Thymus (tissue), 11 donors: Measurements from ENCODE around the gene PNRC1. TPM values are rescaled to one million over a fixed set of nuclear protein-coding genes. Genes with fewer than 3 reads are reported as not detected.
"Not testable (repeated sequence)": the region's sequence is repeated elsewhere in the genome, so short reads cannot be mapped to it uniquely, and the experiment has no call there.

Experiments
- DNase-seq, 9 donors: peaks; one replicate each; pipeline ENCODE4 v3.0.0-alpha.2; 2013; ENCODE audit warnings: low spot score in 9 of 9, low read depth in 6 of 9, missing footprints in 1 of 9
- H3K27ac ChIP-seq, 2 donors: one replicate each; pipeline ENCODE4 v1.5.1; 2013; ENCODE audit warnings: control low read depth in 1 of 2, low read depth in 1 of 2, low read length in 1 of 2, mild to moderate bottlenecking in 1 of 2, moderate library complexity in 1 of 2
- H3K27me3 ChIP-seq, 2 donors: one replicate each; pipeline ENCODE4 v1.5.1; 2013; ENCODE audit warnings: low read length in 1 of 2; ENCODE audit not compliant: control insufficient read depth in 2 of 2, insufficient read depth in 1 of 2
- H3K36me3 ChIP-seq, 2 donors: one replicate each; pipeline ENCODE4 v1.5.1; 2013; ENCODE audit warnings: low read length in 1 of 2, mild to moderate bottlenecking in 1 of 2, moderate library complexity in 1 of 2; ENCODE audit not compliant: control insufficient read depth in 2 of 2, insufficient read depth in 2 of 2
- H3K4me1 ChIP-seq, 2 donors: one replicate each; pipeline ENCODE4 v1.5.1; 2013; ENCODE audit warnings: low read length in 2 of 2; ENCODE audit not compliant: control insufficient read depth in 2 of 2, insufficient read depth in 2 of 2
- H3K4me3 ChIP-seq, 2 donors: one replicate each; pipeline ENCODE4 v1.5.1; 2013; ENCODE audit warnings: low read length in 2 of 2, control low read depth in 1 of 2, mild to moderate bottlenecking in 1 of 2
- H3K9me3 ChIP-seq, 2 donors: one replicate each; pipeline ENCODE4 v1.5.1; 2013; ENCODE audit warnings: low read length in 1 of 2, mild to moderate bottlenecking in 1 of 2; ENCODE audit not compliant: control insufficient read depth in 2 of 2, insufficient read depth in 1 of 2
- WGBS: extraction: QIAGEN DNeasy Blood & Tissue Kit; methylation state at CpG from one replicate; pipeline ENCODE4 v1.1.7; 2013; 5-methylcytosine and 5-hydroxymethylcytosine counted together
- polyA plus RNA-seq: library from polyadenylated mRNA; stranded (reverse); fragments of 200-250 nt; gene quantifications from one replicate; pipeline ENCODE4 v1.2.3, GENCODE V29; 2013
- total RNA-seq: library from RNA; stranded (reverse); fragments of 120-200 nt; gene quantifications from one replicate; pipeline ENCODE4 v1.2.4, GENCODE V29; 2013
- donor health status: healthy.

PNRC1 gene
- total and polyA plus RNA-seq, 2 donors: 114 to 230 TPM

GRCh38 chr6:89037901-89038293, 42.7 kb upstream of the PNRC1 start:
- not testable (repeated sequence) for H3K4me3 ChIP-seq, H3K27me3 ChIP-seq, H3K27ac ChIP-seq, H3K36me3 ChIP-seq, DNase-seq
- Histone ChIP-seq H3K9me3 (peaks cover 0 to 14% of the 10 kb centered on the region in 2 donors), H3K4me1 (peaks cover 0 to 11% of the 10 kb centered on the region in 2 donors)

- H3K27me3 ChIP-seq: no peaks in the 10 kb centered on the region
- peaks cover 0 to 5% of the 10 kb centered on the region in 2 donors for H3K9me3 ChIP-seq
- H3K4me3 ChIP-seq: no peak overlapping the region
- WGBS: 97% methylated on average over 3 of the region's 3 CpGs
- H3K27ac ChIP-seq: no peak overlapping the region
- H3K36me3 ChIP-seq: no peaks in the 10 kb centered on the region
- no peak for DNase-seq
- peaks cover 0 to 5% of the 10 kb centered on the region in 2 donors for H3K4me1 ChIP-seq
Observed at GRCh38 chr6:89042664-89043063, 37.9 kb upstream of the PNRC1 start.

- H3K36me3 ChIP-seq: no peaks in the 10 kb centered on the region
- H3K4me1 ChIP-seq: peaks cover 0 to 5% of the 10 kb centered on the region in 2 donors
- H3K9me3 ChIP-seq: no peaks in the 10 kb centered on the region
- no peak for DNase-seq
- WGBS: 94% methylated on average over 8 of the region's 8 CpGs
- no peak overlapping the region for H3K4me3 ChIP-seq
- no peaks in the 10 kb centered on the region for H3K27me3 ChIP-seq
- no peak overlapping the region for H3K27ac ChIP-seq
Observed at GRCh38 chr6:89044328-89045010, 36.1 kb upstream of the PNRC1 start.

- DNase-seq: peak in 1 of 9 donors; percentile 16
- 30% methylated on average over 4 of the region's 4 CpGs for WGBS
- H3K9me3 ChIP-seq: no peaks in the 10 kb centered on the region
- H3K36me3 ChIP-seq: no peaks in the 10 kb centered on the region
- peak overlapping the region in 1 of 2 donors; percentile 9 for H3K27ac ChIP-seq
- H3K27me3 ChIP-seq: no peaks in the 10 kb centered on the region
- peaks cover 0 to 5% of the 10 kb centered on the region in 2 donors for H3K4me1 ChIP-seq
- H3K4me3 ChIP-seq: no peak overlapping the region
Observed at GRCh38 chr6:89045011-89045387, 35.6 kb upstream of the PNRC1 start.

- Histone ChIP-seq H3K4me3 (no peak overlapping the region), H3K27me3 (no peaks in the 10 kb centered on the region), H3K36me3 (no peaks in the 10 kb centered on the region), H3K27ac (no peak overlapping the region), H3K9me3 (no peaks in the 10 kb centered on the region), H3K4me1 (peaks cover 0 to 5% of the 10 kb centered on the region in 2 donors)
- 95% methylated on average over 5 of the region's 5 CpGs for WGBS
- no peak for DNase-seq
Observed at GRCh38 chr6:89045576-89045975, 35.0 kb upstream of the PNRC1 start.

- Histone ChIP-seq H3K27me3 (no peaks in the 10 kb centered on the region), H3K4me3 (no peak overlapping the region), H3K36me3 (no peaks in the 10 kb centered on the region), H3K4me1 (peaks cover 0 to 5% of the 10 kb centered on the region in 2 donors), H3K27ac (no peak overlapping the region), H3K9me3 (no peaks in the 10 kb centered on the region)
- DNase-seq: no peak
- 94% methylated on average over 4 of the region's 4 CpGs for WGBS
Observed at GRCh38 chr6:89047473-89047872, 33.1 kb upstream of the PNRC1 start.

- Histone ChIP-seq H3K4me1 (peaks cover 0 to 5% of the 10 kb centered on the region in 2 donors), H3K9me3 (no peaks in the 10 kb centered on the region), H3K4me3 (no peak overlapping the region), H3K27ac (no peak overlapping the region), H3K36me3 (no peaks in the 10 kb centered on the region), H3K27me3 (no peaks in the 10 kb centered on the region)
- WGBS: 97% methylated on average over 3 of the region's 3 CpGs
- no peak for DNase-seq
Observed at GRCh38 chr6:89048288-89048923, 32.1 kb upstream of the PNRC1 start.

GRCh38 chr6:89048985-89049384, 31.6 kb upstream of the PNRC1 start:
- Histone ChIP-seq H3K36me3 (no peaks in the 10 kb centered on the region), H3K27ac (no peak overlapping the region), H3K9me3 (no peaks in the 10 kb centered on the region), H3K27me3 (no peaks in the 10 kb centered on the region), H3K4me1 (peaks cover 0 to 5% of the 10 kb centered on the region in 2 donors), H3K4me3 (no peak overlapping the region)
- WGBS: 89% methylated on average over 1 of the region's 1 CpG
- DNase-seq: no peak

- no peak overlapping the region for H3K4me3 ChIP-seq
- 93% methylated on average over 3 of the region's 3 CpGs for whole genome bisulfite sequencing
- H3K36me3 ChIP-seq: no peaks in the 10 kb centered on the region
- no peaks in the 10 kb centered on the region for H3K9me3 ChIP-seq
- no peaks in the 10 kb centered on the region for H3K27me3 ChIP-seq
- no peak overlapping the region for H3K27ac ChIP-seq
- DNase-seq: no peak
- H3K4me1 ChIP-seq: no peaks in the 10 kb centered on the region
Observed at GRCh38 chr6:89050155-89050554, 30.4 kb upstream of the PNRC1 start.
